Brain pericyte (primary cell): ENCODE data around the gene PHKA1.
"Not testable (repeated sequence)": the region's sequence is repeated elsewhere in the genome, so short reads cannot be mapped to it uniquely, and the experiment has no call there.

Experiments used
- DNase-seq: peaks from one replicate; pipeline ENCODE4 v3.0.0-alpha.2; 2012; ENCODE audit warnings: low read depth, low spot score

The PHKA1 gene

GRCh38 chrX:72713599-72714477 lies at the start of gene PHKA1:
TSS of gene PHKA1 (minus strand) at chrX:72714306. CDS start at chrX:72713880, 426 bp downstream.
- DNase-seq: not testable (repeated sequence)

- DNase-seq: not testable (repeated sequence)
Measured at GRCh38 chrX:72760454-72760853, 46.3 kb upstream of the PHKA1 start.

- DNase-seq: not testable (repeated sequence)
Measured at GRCh38 chrX:72748545-72748944, 34.4 kb upstream of the PHKA1 start.

GRCh38 chrX:72745546-72745945 lies 31.4 kb upstream of the PHKA1 start:
- not testable (repeated sequence) for DNase-seq

DNA sequence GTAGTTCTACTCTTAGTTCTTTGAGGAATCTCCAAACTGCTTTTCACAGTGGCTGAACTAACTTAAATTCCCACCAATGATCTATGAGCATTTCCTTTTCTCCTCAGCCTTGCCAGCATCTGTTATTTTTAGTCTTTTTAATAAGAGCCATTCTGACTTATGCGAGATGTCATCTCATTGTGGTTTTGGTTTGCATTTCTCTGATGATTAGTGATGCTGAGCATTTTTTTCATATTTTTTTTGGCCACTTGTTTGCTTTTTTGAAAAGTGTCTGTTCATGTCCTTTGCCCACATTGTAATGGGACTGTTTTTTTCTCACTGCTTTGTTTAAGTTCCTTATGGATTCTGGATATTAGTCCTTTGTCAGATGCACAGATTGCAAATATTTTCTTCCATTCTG lies 21.5 kb upstream of the PHKA1 start:
- DNase-seq: no peak

DNA sequence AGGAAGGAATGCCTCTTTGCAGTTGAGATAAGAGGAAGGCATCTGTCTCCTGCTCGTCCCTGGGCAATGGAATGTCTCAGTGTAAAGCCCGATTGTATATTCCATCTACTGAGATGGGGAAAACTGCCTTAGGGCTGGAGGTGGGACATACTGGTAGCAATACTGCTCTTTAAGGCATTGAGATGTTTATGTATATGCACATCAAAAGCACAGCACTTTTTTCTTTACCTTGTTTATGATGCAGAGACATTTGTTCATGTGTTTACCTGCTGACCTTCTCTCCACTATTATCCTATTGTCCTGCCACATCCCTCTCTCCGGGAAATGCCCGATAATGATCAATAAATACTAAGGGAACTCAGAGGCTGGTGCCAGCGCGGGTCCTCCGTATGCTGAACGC lies 19.5 kb upstream of the PHKA1 start:
- not testable (repeated sequence) for DNase-seq

DNA sequence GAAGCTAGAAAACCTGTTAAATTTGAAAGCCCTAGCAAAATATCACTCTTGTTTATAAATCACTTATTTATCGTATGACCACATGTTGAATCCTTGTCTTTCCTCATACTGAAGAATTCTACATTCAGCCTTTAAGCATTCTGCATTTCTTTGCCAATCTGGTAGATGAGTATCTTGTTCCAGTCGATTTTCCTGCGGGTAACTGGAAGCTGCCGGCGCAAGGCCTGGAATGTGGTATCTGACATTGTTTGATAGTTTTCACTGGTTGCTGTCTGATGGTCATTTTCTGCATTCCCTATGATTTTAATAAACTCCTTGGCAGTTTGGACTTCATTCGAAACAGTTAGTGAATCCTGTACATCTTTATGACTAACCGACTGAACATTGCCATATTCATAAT lies 13.7 kb upstream of the PHKA1 start:
- no peak for DNase-seq

DNA sequence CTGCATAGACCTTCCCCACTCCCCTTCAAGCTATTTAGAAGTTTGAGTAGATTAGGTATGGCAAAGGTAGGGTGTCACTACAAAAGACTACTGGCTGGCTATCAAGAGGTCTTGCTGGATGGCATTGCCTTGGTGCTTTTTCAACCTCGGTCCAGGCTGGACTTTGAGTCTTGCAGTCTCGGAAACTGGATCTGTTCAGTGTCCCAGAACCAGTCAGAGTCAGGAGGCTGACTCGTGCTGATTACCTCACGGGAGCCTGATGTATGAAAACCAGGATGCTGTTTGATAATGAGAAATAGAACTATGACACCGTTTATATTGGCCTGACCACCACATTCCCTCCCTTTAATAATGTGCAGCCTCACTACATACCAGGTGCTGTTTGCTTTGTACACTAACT lies 2.7 kb upstream of the PHKA1 start:
- DNase-seq: no peak

GRCh38 chrX:72715546-72715945 lies 1.4 kb upstream of the PHKA1 start:
- DNase-seq: no peak

GRCh38 chrX:72714478-72714916 lies 391 bp upstream of the PHKA1 start:
- peak; percentile 53 for DNase-seq

DNA sequence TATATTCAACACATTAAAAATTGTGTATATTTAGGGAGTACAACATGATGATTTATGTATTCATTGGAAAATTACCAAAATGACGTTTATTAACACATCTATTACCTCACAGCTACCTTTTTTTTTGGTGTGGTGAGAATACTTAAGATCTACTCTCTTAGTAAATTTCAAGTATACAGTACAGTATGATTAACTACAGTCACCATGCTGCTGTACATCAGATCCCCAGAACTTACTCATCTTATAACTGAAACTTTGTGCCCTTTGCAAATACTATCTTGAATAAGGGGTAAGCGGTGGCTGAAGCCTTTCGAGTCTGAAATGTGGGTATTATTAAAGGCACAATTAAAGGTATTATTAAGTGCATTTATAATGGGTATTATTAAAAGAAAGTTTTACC lies 976 bp downstream of the PHKA1 start:
- no peak for DNase-seq

DNA sequence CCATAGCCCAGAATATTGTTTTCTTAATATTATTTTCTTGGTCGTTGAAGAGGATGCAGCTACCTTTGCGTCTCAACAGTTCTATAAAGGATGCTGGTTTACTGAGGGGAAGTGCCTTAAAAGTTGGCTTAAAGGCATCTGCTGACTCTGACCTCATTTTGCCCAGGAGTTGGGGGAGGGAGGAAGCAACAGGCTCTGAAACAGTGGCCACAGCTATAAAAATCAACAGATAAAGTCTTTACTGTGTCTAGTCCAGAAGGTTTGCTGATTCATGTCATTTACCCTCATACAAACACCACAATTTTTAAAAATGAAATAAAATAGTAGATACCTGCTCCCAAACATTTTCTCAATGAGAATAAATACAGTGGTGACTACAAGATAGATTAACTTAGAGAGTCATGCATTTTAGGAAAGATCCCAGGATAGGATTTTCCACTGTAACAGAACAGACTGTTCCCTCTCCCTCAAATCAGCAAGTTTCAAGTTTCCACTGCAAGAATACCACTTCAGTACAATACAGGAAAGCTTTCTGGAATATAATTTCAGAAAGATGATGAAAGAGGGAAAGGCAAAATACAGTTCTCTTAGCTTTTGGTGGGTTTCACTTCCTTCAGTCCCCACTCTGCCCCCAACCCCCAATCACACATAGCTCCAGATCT lies 1.9 kb downstream of the PHKA1 start:
- no peak for DNase-seq

DNA sequence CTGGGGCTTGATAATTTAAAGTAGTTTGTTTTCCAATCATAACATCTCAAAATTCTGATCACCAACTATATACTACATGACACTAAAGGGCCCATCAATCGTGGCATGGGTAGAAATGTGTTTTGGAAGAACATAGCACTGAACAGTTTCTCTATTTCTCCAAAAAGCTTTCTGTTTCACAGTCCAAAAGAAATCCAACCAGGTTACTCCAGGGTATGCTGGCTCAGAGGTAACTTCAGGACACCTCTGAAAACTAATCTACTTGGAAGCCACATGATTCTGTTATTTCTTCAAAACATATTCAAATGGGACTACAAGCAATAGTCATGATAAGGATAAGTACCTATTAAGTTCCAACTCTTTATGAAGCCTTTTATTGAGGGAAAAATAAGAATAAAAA lies 8.3 kb downstream of the PHKA1 start:
- no peak for DNase-seq

DNA sequence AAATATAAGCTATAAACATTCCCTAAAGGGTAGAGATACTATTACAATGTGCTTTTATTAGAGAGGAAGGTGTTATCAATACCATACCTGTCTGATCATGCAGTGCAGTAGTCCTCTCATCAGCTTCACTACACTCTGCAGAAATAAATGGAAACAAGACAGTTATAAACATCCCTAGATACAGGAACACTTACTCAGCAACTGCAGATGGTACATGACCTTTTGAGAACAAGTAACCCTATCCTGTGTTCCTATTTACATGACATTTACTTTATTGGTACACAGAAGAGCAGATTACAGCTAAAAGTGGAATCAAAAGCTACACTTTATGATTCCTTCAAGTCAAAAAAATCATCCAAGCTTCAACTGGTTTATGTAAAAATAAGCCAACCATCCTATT lies 9.0 kb downstream of the PHKA1 start:
- no peak for DNase-seq

DNA sequence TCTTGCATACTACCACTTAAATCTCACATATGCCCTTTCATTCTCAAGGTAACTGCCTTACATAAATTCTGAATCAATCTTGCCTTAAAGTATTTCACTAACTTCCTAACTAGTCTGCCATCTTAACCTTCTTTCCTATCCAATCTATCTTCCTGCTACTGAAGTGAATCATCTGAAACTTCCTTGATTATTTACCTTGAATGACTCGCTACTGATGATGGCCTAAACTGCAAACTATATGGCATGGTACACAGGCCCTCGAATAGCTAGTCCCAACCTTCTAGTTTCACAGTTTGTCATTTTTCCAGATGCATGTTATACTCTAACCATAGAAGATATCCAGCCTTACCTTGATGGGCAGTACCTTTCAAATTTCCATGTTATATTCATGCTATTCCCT lies 19.9 kb downstream of the PHKA1 start:
- no peak for DNase-seq

- no peak for DNase-seq
Measured at GRCh38 chrX:72693477-72693876, 20.6 kb downstream of the PHKA1 start.

- DNase-seq: no peak
Measured at GRCh38 chrX:72687396-72687795, 26.7 kb downstream of the PHKA1 start.

- DNase-seq: no peak
Measured at GRCh38 chrX:72685810-72686456, 28.2 kb downstream of the PHKA1 start.

DNA sequence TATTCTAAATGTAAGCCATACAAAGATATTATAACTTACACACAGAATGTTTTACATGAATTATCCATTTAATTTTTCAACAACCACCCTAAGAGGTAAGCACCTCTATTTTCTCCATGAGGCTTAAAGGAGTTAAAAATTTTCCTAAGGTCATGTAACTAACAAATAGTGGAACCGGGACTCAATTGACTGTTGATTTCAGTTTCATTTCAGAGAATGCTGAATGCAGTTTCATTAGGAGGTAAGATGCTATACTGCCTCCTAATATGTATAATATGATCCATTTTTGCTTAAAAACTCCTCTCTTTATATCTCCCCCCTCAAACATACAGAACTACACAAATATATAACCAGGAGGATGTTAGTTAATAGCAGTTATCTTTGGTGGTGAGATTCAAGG lies 29.1 kb downstream of the PHKA1 start:
- DNase-seq: no peak

DNA sequence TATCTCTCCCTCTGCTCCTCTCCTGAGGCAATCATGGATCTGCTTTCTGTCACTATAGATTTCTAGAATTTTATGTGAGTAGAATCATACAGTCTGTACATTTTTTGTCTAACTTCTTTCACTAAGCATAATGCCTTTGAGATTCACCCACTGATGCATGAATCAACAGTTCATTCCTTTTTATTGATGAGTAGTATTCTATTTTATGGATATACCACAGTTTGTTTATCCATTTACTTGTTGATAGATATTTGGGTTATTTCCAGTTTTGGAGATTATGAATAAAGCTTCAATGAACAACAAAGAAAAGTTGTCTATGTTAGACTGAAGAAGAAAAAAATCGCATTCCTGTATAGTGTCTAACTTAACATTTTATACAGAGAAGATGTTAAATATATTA lies 30.5 kb downstream of the PHKA1 start:
- no peak for DNase-seq

DNA sequence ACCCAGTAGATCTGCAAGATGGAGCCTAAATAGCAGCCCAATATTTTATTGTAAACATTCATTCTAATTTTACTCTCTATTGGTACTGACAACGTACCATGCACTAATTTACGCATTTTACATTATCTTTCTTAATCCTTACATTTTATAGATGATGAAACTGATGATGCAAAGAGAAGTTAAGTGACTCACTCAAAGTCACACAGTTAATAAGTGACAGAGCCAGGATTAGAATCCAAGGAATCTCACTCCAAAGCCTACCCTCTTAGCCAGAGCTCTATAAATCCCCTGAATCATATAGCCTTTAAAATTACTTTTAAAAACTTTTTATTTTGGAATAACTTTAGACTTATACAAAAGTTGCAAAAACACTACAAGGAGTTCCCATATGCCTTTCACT lies 37.6 kb downstream of the PHKA1 start:
- no peak for DNase-seq

DNA sequence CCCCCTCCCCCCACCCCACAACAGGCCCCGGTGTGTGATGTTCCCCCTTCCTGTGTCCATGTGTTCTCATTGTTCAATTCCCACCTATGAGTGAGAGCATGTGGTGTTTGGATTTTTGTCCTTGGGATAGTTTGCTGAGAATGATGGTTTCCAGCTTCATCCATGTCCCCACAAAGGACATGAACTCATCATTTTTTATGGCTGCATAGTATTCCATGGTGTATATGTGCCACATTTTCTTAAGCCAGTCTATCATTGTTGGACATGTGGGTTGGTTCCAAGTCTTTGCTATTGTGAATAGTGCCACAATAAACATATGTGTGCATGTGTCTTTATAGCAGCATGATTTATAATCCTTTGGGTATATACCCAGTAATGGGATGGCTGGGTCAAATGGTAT lies 40.2 kb downstream of the PHKA1 start:
- DNase-seq: not testable (repeated sequence)
